HAP-1 (cell line): ENCODE measurements around the gene ANKRD29.

Experiments
- DNase-seq, 2 experiments: peaks; one replicate each; pipeline ENCODE4 v3.0.0-alpha.2; 2016 to 2020; ENCODE audit warnings: low spot score in 2 of 2
- H3K27me3 ChIP-seq: fragments of 250-450 bp; sonication (Bioruptor Pico); 2 replicates; pipeline ENCODE4 v1.5.1; 2020; ENCODE audit warnings: low read depth, mild to moderate bottlenecking, moderate library complexity
- H3K36me3 ChIP-seq: fragments of 250-450 bp; sonication (Bioruptor Pico); replicated peaks from 2 replicates; pipeline ENCODE4 v1.5.1; 2020; ENCODE audit warnings: mild to moderate bottlenecking
- H3K4me1 ChIP-seq: fragments of 250-450 bp; sonication (Bioruptor Pico); 2 replicates; pipeline ENCODE4 v1.5.1; 2020; ENCODE audit warnings: mild to moderate bottlenecking
- H3K4me3 ChIP-seq: fragments of 250-450 bp; sonication (Bioruptor Pico); 2 replicates; pipeline ENCODE4 v1.5.1; 2020; ENCODE audit warnings: mild to moderate bottlenecking, moderate library complexity
- H3K9me3 ChIP-seq: fragments of 250-450 bp; sonication (Bioruptor Pico); 2 replicates; pipeline ENCODE4 v1.5.1; 2020; ENCODE audit warnings: mild to moderate bottlenecking, moderate library complexity
- in situ Hi-C: fragments of 300-500 bp; cut with MboI; formaldehyde crosslinking; loops from 3 replicates; pipeline ENCODE4 v1.14.3; 2020; ENCODE audit warnings: low sequenced_read_pairs, inconsistent platforms, mixed read lengths

The ANKRD29 gene, protein sequence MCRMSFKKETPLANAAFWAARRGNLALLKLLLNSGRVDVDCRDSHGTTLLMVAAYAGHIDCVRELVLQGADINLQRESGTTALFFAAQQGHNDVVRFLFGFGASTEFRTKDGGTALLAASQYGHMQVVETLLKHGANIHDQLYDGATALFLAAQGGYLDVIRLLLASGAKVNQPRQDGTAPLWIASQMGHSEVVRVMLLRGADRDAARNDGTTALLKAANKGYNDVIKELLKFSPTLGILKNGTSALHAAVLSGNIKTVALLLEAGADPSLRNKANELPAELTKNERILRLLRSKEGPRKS

DNA sequence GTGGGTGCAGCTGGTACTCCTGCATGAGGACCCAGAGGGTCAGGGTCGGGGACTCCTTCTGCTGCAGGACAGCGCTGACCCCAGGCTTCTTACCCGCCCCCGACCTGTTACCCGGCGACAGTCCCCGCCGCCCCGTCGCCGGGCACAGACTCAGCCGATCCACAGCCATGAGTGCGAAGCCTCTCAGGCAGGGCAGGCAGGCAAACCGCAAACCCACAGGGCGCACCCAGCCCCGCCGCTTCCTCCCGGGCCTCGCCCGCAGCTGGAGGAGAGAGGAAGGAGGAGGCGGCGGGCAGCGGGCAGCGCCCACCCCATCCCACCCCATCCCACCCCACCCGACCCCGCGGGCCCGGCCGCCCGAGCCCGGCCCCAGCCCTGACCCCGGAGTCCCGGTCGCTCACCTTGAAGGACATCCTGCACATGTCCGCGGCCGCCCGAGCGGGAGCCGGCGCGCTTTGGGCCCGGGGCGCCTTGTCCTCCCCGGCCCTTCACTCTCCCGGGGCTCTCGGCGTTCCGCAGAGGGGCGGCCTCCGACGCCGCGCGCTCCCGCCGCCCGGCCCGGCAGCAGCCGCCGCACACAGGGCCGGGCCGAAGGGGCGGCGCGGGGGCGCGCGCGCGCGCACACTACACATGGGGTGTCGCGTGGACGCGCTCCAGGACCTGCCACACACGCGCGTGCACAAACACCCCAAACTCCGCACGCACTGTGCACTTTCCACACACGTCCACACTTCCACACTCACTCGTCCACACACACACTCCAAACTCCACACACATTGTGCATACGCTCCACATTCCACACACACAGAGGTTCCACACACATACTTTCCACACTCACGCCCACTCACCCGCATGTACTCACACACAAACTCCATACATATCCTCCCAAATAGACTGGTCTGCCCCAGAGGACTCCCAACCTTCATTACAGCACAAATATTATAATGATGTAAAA lies at the start of gene ANKRD29:
Gene ANKRD29 (minus strand): TSS at position 603 of the 955 bp plus-strand sequence. CDS start 181 bp downstream, at position 422.
- H3K4me3 ChIP-seq: peak within 1 kb of the TSS; percentile 11
- no peaks in the 10 kb centered on the region for H3K36me3 ChIP-seq
- peaks cover 86% of the 10 kb centered on the region for H3K27me3 ChIP-seq
- no peaks in the 10 kb centered on the region for H3K9me3 ChIP-seq
- peak in 1 of 2 experiments; percentile 39 for DNase-seq
- peaks cover 11% of the 10 kb centered on the region for H3K4me1 ChIP-seq
- in situ Hi-C loops: no loop called here

DNA sequence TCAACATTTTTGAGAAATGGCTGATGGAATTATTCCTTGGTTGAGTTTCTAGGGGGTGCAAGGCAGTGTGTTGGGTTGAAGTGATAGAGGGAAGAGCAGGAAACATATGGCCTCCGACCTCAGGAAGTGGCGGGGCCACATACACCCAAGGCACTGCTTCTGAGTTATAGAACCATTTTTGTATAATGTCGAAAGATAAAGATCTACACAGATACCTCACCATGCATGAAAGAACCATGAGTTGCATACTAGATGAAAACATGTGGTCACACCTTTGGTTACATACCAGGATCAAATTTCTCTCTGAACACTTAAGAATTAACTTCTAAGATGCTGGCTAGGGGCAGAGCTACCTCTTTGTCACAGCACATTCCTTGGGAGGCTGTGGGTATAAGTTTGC lies 49.7 kb upstream of the ANKRD29 start:
- Histone ChIP-seq H3K27me3 (no peaks in the 10 kb centered on the region), H3K36me3 (no peaks in the 10 kb centered on the region), H3K4me1 (no peaks in the 10 kb centered on the region), H3K9me3 (no peaks in the 10 kb centered on the region), H3K4me3 (no peak overlapping the region)
- no peak for DNase-seq
- in situ Hi-C loops: no loop called here

DNA sequence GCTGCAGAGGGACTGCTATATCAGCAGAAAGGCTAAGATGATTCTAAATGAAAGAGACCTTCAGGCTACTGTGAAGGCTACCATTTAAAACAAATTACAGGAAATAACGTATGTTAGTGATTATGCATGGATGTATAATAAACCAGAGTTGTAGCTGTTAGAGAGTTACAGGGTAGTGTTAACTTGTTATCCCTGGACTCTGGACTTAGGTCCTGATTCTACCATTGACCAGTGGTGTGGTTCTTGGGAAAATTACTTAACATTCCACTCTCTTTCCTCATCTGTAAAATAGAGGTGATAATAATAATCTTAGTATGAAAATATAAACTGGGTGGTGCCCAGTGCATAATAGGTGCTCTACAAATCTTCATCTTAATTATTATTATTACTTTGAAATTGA lies 48.7 kb upstream of the ANKRD29 start:
- Histone ChIP-seq H3K4me1 (no peaks in the 10 kb centered on the region), H3K36me3 (no peaks in the 10 kb centered on the region), H3K9me3 (no peaks in the 10 kb centered on the region), H3K4me3 (no peak overlapping the region), H3K27me3 (no peaks in the 10 kb centered on the region)
- DNase-seq: no peak
- in situ Hi-C loops: no loop called here

DNA sequence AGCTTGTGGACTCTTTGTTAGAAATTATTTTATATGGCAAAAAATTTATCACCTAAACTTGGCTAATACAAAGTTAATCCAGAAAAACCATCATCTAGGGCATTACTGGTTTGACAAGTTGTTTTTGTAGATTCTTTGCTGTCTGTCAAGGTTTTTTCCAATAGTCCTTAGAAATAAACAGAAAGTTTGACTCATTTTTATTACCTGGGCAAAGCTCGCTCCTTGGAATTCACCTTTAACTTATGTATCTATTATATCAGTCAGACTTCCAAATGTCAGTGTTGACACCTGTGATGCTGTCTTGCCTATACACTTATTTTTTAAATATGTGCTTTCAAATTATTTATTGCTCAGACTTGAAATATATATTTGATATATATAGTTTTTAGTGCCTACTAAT lies 48.2 kb upstream of the ANKRD29 start:
- no peaks in the 10 kb centered on the region for H3K9me3 ChIP-seq

DNA sequence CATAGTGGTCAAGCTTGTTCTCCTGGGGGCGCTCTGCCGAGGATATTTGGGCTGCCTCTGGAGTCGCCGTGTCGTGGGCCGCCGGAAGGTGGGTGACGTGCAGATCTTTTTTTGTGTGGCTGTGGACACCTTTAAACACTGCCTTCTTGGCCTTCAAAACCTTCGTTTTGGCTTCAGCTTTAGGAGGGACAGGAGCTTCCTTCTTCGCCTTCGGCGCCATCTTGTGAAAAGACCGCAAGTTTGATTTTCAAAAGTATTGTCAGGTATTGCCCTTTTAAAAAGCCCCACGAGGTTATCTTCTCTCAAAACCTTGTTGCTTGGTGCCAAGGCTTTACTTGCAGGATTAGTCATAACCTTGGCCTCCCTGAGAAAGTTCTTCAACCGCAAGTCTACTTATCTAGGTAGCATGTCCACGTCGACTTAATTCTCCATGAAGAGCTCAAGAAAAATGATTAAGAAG lies 47.4 kb upstream of the ANKRD29 start:
- no peak for DNase-seq
- H3K9me3 ChIP-seq: no peaks in the 10 kb centered on the region
- H3K27me3 ChIP-seq: no peaks in the 10 kb centered on the region
- no peaks in the 10 kb centered on the region for H3K36me3 ChIP-seq
- in situ Hi-C loops: no loop called here
- H3K4me3 ChIP-seq: no peak overlapping the region
- H3K4me1 ChIP-seq: no peaks in the 10 kb centered on the region

More for the DNA sequence above, 48.2 kb upstream of the ANKRD29 start:
- H3K4me3 ChIP-seq: no peak overlapping the region
- no peak for DNase-seq
- in situ Hi-C loops: no loop called here
- H3K4me1 ChIP-seq: no peaks in the 10 kb centered on the region
- H3K27me3 ChIP-seq: no peaks in the 10 kb centered on the region
- H3K36me3 ChIP-seq: no peaks in the 10 kb centered on the region

DNA sequence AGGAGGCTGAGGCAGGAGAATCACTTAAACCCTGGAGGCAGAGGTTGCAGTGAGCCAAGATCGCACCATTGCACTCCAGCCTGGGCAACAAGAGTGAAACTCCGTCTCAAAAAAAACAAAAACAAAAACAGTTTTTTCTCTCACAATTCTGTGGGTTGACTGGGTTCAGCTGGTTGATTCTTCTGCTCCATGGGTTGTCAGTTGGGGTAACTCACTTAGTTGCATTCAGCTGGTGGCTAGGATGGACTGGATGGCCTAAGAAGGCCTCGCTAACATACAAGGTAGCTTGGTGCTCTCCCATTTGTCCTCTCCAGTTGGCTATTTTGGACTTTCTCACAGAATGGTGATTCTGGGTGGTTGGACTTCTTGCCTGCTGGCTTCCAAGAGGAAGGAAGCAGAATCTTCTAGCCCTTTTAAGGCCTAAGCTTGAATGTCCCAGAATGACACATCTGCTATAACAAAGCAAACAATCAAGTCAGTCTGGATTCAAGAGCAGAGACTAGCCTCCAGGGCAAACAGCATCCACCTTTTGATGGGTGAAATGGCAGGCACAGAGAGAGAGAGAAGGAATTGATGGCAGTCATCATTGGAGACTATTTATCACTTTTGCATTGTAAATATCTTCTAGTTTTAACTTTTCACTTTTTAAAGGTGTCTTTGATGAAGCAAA lies 44.4 kb upstream of the ANKRD29 start:
- H3K4me1 ChIP-seq: no peaks in the 10 kb centered on the region
- in situ Hi-C loops: no loop called here
- no peak for DNase-seq
- no peaks in the 10 kb centered on the region for H3K9me3 ChIP-seq
- H3K36me3 ChIP-seq: no peaks in the 10 kb centered on the region
- no peaks in the 10 kb centered on the region for H3K27me3 ChIP-seq
- H3K4me3 ChIP-seq: no peak overlapping the region

DNA sequence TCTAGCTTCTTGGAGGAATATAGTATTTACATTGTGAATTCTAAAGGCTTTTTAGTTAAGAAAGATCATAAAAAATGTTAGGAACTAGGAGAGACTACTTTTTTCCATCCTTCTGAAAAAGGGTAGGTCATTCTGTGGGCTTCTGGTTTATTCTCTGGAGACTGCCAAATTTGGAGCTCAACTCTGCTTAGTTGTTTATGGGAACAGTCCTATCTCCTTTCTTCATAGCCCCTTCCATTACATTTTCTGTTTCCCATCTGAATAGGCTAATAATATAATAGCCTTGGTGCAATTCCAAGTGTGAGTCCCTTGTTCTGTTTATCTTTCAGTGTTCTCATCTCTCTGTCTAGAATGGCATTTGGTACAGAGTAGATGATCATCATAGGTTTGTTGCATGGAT lies 42.1 kb upstream of the ANKRD29 start:
- H3K4me1 ChIP-seq: no peaks in the 10 kb centered on the region
- H3K27me3 ChIP-seq: no peaks in the 10 kb centered on the region
- in situ Hi-C loops: no loop called here
- H3K36me3 ChIP-seq: no peaks in the 10 kb centered on the region
- no peak for DNase-seq
- H3K4me3 ChIP-seq: no peak overlapping the region
- no peaks in the 10 kb centered on the region for H3K9me3 ChIP-seq

DNA sequence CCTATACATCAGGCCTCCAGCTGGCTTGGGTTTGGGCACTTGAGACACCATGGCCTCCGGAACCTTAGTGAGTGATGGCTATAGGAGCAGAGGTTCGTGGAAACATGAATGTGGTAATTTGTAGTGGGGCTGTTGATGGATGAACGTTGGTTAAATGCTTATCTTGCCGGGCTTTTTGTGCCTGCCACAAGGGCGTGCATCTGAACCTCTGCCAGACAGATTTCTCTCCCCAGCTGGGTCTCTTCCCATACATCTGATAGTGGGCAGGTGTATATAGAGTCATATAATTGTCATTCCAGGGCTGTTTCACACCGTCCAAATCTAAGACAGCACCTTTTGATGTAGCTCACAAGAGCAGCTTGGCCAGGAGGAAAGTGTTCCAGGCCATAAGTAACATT lies 41.3 kb upstream of the ANKRD29 start:
- H3K4me3 ChIP-seq: no peak overlapping the region
- DNase-seq: no peak
- H3K36me3 ChIP-seq: no peaks in the 10 kb centered on the region
- H3K9me3 ChIP-seq: no peaks in the 10 kb centered on the region
- in situ Hi-C loops: no loop called here
- H3K27me3 ChIP-seq: no peaks in the 10 kb centered on the region
- no peaks in the 10 kb centered on the region for H3K4me1 ChIP-seq

DNA sequence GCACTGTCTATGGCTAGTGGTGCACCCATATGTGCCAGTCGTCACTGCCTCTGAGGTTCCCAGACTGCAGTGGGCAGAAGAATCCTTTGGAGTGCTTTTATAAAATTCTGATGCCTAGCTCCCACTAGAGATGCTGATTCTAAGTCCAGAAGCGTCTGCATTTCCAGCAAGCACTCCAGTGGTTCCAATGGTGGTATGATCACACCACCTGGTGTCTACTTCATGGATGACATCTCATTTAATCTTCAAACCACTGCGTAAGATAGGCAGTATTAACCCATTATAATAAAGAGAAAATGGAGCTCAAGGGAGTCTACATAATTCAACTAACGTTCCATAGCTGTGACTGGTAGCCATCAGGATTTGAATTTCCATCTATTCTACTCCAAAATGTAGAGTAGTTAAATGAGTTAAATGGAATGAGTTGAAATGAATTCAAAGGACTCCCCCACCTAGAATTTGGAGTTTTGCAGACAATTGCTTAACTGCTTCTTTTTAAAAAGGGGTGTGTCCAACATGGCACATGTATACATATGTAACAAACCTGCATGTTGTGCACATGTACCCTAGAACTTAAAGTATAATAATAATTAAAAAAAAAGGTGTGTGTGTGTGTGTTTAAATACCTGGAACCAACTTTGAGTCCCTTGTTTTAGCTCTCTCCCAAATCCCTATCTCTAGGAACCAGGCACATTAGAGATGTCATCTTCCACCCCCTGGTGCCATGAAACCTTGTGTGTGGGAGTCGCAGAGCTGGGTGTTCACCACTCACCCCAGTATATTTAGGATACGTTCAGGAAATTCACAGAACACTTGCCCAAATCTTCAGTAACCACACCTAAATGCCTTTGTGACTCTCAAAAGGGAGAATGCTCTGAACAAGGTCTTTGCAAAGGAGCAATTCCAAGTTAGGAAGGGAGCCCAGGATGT lies 40.6 kb upstream of the ANKRD29 start:
- in situ Hi-C loops: no loop called here
- Histone ChIP-seq H3K36me3 (no peaks in the 10 kb centered on the region), H3K9me3 (no peaks in the 10 kb centered on the region), H3K4me1 (no peaks in the 10 kb centered on the region), H3K4me3 (no peak overlapping the region), H3K27me3 (no peaks in the 10 kb centered on the region)
- DNase-seq: peak; percentile 36 to 43

DNA sequence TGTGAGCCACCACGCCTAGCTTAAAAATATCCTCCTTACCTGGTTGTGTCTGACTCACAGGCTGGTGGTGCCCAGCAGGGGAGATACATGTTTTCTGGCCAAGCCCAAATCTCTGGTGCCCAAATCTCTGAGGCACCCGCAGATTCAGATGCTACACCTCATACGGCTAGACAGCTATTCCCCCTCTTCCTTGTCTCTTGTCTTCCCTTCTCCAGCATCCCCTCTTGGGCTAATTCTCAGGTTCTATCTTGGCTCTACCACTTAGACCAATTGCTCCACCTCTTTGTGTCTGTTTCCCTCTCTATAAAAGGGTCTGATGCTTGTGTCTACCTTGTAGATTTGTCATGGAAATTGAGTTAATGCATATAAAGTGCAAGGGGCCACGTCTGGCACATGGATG lies 39.9 kb upstream of the ANKRD29 start:
- in situ Hi-C loops: no loop called here
- Histone ChIP-seq H3K4me3 (no peak overlapping the region), H3K36me3 (no peaks in the 10 kb centered on the region), H3K9me3 (no peaks in the 10 kb centered on the region), H3K27me3 (no peaks in the 10 kb centered on the region), H3K4me1 (no peaks in the 10 kb centered on the region)
- no peak for DNase-seq

DNA sequence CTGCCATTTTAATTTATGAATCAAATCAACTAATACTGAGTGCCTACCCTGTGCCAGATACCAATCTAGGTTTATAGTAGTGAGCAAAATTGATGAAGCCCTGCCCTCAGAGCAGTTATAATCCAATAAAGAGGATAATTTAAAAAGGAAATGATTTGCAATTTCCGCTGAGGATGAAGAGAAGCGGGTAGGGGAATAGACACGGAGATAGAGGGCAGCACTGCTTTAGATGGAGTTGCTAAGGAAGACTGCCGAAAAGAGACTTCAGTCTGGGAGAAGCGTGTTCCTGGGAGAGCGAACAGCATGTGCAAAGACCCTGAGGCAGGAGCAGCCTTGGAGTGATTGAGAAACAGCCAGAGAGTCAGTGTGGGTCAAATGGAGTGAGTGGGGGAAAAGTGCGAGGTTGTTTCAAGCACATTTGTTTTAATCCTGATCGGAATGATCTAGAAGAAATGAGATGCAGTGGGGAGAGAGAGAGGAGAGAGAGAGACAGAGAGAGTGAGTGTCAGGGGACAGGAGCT lies 38.9 kb upstream of the ANKRD29 start:
- in situ Hi-C loops: no loop called here
- no peak for DNase-seq
- no peaks in the 10 kb centered on the region for H3K27me3 ChIP-seq
- H3K36me3 ChIP-seq: no peaks in the 10 kb centered on the region
- H3K4me3 ChIP-seq: no peak overlapping the region
- H3K4me1 ChIP-seq: no peaks in the 10 kb centered on the region
- H3K9me3 ChIP-seq: no peaks in the 10 kb centered on the region

DNA sequence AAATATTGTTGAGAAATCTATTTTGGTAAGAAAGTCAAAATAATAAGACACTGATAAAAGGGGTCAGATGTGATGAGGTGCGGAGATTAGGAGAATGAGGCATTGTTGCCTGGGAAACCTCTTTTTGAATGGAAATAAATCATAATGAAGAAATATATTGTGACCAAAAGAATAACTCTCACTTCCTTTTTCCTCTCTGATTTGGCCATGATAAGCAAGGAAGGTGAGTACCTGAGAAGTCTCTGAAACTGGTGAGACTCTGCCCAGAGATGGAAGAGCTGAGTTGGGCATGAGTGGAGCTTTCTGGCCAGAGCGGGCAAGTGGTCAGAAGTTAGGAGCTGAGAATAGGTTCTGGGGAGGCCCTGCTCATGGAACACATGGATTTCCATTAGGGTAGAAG lies 38.3 kb upstream of the ANKRD29 start:
- Histone ChIP-seq H3K27me3 (no peaks in the 10 kb centered on the region), H3K9me3 (no peaks in the 10 kb centered on the region), H3K4me1 (no peaks in the 10 kb centered on the region), H3K4me3 (no peak overlapping the region), H3K36me3 (no peaks in the 10 kb centered on the region)
- no peak for DNase-seq
- in situ Hi-C loops: no loop called here
